ENCODE measurements around the gene PAX5. TPM values are rescaled to one million over a fixed set of nuclear protein-coding genes. Genes with fewer than 3 reads are reported as not detected.

Gene PAX5
- total RNA-seq, 1 donor from 2014 or later = 0.39 TPM

DNA sequence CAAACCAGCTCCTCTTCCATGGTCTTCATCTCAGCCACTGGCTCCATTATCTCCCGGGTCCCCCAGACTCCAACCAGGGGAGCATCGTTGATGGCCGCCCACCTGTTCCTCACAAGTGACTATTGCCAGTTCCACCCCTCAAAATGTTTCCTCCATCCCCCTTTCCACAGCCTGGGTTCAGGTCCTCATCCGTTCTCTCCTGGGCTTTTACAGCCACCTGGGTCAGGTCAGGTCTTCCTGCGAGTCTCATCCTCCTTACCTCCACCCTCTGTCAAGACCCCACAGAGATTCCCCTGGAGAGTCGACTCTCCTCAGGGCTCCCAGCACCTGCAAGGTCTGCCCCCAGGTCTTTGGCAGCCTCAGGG is 133.2 kb downstream of the PAX5 start:
- peaks cover 10% of the 10 kb centered on the region for H3K4me1 Mint-ChIP-seq (ENCODE audit: low read depth)
- intact Hi-C loops (cut with micrococcal nuclease) = no loop called here
- no peak overlapping the region for H3K27ac Mint-ChIP-seq
- H3K36me3 Mint-ChIP-seq (ENCODE audit: low read depth) = no peaks in the 10 kb centered on the region
- no peak for DNase-seq (ENCODE audit: low spot score)
- H3K27me3 Mint-ChIP-seq (ENCODE audit: insufficient read depth) = no peaks in the 10 kb centered on the region
- H3K9me3 Mint-ChIP-seq = no peaks in the 10 kb centered on the region
- no peak overlapping the region for H3K4me3 Mint-ChIP-seq

DNA sequence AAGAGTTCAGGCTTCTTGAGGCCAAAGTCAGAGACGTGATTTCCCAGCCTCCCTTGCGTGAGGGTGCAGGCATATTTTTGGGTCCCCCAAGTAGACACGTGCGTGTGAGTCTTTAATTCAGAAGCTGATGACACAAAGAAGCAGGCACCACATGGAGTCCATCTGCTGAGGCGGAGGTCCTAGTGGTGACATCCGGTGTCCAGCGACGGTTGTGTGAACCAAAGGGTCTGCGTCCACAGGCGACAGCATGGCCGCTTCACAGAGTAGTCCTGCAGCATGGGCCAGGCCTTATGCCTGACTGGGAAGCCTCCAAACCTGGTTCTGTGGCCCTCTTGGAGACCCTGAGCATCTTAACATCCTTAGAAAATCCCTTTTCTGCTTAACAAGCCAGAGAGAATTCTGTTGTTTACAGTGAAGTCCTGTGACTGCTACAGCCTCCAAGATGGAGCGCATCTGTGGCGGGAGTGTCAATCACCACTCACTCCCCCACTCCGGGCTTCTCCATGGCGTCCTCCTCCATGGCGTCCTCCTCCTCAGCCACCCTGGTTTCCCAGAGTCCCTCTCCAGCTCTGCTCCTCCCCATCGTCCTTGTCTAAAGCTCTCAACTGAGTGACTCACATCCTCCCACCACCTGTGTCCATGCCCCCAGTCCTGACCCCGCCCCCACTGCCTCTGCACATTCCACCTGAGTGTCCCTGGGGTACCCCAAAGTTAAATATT is 133.8 kb downstream of the PAX5 start:
- peaks cover 10% of the 10 kb centered on the region for H3K4me1 Mint-ChIP-seq (ENCODE audit: low read depth)
- intact Hi-C loops (cut with micrococcal nuclease) = no loop called here
- no peaks in the 10 kb centered on the region for H3K36me3 Mint-ChIP-seq (ENCODE audit: low read depth)
- no peak for DNase-seq (ENCODE audit: low spot score)
- H3K4me3 Mint-ChIP-seq = no peak overlapping the region
- no peaks in the 10 kb centered on the region for H3K9me3 Mint-ChIP-seq
- no peak overlapping the region for H3K27ac Mint-ChIP-seq
- no peaks in the 10 kb centered on the region for H3K27me3 Mint-ChIP-seq (ENCODE audit: insufficient read depth)

DNA sequence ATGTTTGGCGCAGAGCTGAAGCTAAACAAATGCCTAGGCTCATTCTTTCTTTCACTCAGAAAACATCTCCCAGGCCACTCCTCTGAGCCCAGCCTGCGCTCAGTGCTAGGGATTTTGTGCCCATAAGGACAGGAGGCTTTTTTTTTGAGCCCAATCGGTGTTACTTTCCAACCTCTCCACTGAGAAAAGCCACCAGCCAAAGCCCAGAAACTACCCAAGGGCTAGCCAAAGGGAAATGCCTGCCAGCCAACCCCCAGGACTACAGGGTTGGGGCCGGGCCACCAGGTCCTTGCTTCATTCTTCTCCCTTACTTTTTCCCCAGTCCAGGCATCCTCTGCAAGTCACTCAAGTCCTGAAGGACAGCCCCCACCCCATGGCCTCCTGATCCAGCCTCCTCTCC is 134.7 kb downstream of the PAX5 start:
- Mint-ChIP-seq H3K4me1 (ENCODE audit: low read depth) (peaks cover 10% of the 10 kb centered on the region), H3K27me3 (ENCODE audit: insufficient read depth) (no peaks in the 10 kb centered on the region), H3K36me3 (ENCODE audit: low read depth) (no peaks in the 10 kb centered on the region), H3K9me3 (no peaks in the 10 kb centered on the region), H3K4me3 (no peak overlapping the region), H3K27ac (no peak overlapping the region)
- intact Hi-C loops (cut with micrococcal nuclease) = no loop called here
- DNase-seq (ENCODE audit: low spot score) = no peak

DNA sequence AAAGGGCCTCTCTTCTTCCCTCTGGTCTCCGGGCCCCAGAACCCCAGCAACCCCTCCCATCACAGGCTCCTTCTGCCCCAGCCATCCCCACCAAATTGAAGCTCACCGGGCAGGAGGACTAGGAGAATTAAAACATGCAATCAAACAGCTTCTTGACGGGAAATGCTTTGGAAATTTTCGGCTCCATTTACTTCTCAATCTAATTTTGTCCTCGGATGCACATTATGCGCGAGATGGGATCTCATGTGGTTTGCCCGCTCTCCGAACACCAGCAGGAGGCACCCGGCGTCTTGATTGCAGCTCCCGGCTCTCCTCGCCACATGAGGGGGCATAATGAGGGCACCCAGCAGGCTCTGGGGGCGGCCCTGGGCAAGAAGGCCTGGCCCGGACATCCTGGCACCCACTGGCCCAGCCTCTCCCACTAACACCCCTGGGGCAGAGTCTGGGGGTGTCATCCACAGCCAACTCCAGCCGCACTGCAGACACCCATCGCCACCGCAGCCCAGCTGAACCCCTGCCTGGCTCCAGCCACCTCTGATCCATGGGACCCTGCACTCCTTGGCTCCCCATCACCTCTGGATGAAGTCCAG is 135.5 kb downstream of the PAX5 start:
- Mint-ChIP-seq H3K9me3 (no peaks in the 10 kb centered on the region), H3K27me3 (ENCODE audit: insufficient read depth) (no peaks in the 10 kb centered on the region), H3K4me3 (no peak overlapping the region), H3K27ac (no peak overlapping the region), H3K36me3 (ENCODE audit: low read depth) (no peaks in the 10 kb centered on the region), H3K4me1 (ENCODE audit: low read depth) (peaks cover 1% of the 10 kb centered on the region)
- intact Hi-C loops (cut with micrococcal nuclease) = no loop called here
- no peak for DNase-seq (ENCODE audit: low spot score)

DNA sequence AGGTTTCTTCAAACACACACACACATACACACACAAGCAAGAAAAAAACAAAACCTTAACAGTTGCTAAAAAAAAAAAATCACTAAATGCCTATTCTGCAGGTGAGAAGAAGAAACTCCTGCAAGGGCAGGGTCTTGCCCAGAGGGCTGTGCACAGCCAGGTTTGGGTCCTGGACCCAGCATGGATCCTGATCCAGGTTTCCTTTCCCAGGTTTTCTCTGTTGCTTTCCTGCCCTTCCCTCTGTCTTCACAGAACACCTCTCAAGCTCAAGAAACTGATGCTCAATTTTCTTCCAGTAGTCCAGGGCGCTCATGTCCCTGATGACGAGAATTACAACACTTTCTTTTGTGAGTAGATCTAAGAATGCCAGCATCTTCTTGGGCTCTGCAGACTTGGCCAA is 136.6 kb downstream of the PAX5 start:
- Mint-ChIP-seq H3K9me3 (no peaks in the 10 kb centered on the region), H3K4me3 (no peak overlapping the region), H3K27ac (no peak overlapping the region), H3K27me3 (ENCODE audit: insufficient read depth) (no peaks in the 10 kb centered on the region), H3K36me3 (ENCODE audit: low read depth) (no peaks in the 10 kb centered on the region), H3K4me1 (ENCODE audit: low read depth) (no peaks in the 10 kb centered on the region)
- intact Hi-C loops (cut with micrococcal nuclease) = no loop called here
- no peak for DNase-seq (ENCODE audit: low spot score)

DNA sequence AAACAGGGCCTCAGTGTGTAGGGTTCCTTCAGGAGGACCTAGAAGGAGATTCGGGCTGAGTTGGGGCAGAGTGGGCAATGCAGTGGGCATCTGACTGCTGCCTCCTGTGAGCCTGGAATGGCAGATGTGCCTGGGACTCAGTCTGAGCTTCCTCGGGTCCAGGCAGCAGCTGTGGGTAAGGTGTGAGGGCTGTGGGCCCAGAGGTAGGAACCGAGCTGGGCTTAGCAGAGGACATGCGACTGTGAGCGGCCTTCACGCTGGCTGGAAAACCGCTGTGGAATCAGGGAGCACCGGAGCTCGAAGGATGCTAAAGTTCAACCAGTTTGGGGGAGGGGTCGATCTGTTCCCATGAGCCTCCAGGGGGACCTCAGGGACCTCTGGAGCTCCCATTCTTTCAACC is 137.0 kb downstream of the PAX5 start:
- no peak overlapping the region for H3K27ac Mint-ChIP-seq
- DNase-seq (ENCODE audit: low spot score) = no peak
- H3K9me3 Mint-ChIP-seq = no peaks in the 10 kb centered on the region

DNA sequence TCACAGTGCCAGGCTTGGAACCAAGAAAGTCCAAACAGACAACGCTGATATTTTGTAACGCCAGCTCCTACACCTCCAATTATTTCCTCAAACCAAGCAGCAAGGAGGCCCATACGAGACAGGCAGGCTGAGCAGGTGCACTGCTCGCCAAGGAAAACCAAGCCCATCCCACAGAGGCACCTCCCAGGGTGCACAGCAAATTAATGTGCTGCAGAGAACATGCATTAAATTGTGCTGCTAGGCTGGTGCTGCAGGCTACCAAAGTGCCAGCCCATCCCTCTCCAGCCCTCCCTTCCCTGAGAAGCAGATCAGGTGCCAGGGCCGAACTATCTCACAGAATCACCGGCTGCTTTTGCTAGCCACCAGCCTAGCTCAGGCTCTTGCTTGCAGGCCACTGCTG is 137.8 kb downstream of the PAX5 start:
- Mint-ChIP-seq H3K36me3 (ENCODE audit: low read depth) (no peaks in the 10 kb centered on the region), H3K9me3 (no peaks in the 10 kb centered on the region)
- intact Hi-C loops (cut with micrococcal nuclease) = no loop called here

More for the DNA sequence above, 137.0 kb downstream of the PAX5 start:
- H3K4me1 Mint-ChIP-seq (ENCODE audit: low read depth) = no peaks in the 10 kb centered on the region
- no peaks in the 10 kb centered on the region for H3K36me3 Mint-ChIP-seq (ENCODE audit: low read depth)
- intact Hi-C loops (cut with micrococcal nuclease) = no loop called here
- H3K27me3 Mint-ChIP-seq (ENCODE audit: insufficient read depth) = no peaks in the 10 kb centered on the region
- H3K4me3 Mint-ChIP-seq = no peak overlapping the region

DNA sequence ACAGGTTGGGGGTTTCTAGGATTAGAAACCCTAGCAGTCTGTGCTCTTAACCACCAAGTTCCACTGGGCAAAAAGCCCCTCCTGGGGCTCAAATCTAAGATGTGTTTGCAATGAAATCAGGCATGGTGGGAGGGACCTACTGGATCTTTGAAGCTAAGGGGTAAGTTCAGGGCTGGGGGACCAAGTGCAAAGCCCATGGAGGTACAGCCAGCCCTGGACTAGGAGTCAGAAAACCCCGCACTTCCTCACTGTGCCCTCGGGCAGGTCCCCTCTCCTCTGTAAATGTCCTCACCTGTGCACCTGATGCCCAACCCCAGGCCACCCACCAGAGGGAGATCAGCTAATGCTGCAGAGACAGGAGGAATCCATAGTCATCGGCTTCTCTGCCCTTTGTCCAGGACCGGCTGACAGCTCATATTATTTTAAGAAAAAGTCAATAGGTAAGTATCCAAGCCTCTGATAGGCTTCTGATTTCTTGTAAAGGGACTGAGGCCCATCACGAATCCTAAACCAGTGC is 138.3 kb downstream of the PAX5 start:
- intact Hi-C loops (cut with micrococcal nuclease) = no loop called here
- H3K27me3 Mint-ChIP-seq (ENCODE audit: insufficient read depth) = no peaks in the 10 kb centered on the region
- H3K27ac Mint-ChIP-seq = no peak overlapping the region
- H3K9me3 Mint-ChIP-seq = no peaks in the 10 kb centered on the region
- no peak for DNase-seq (ENCODE audit: low spot score)
- no peak overlapping the region for H3K4me3 Mint-ChIP-seq
- no peaks in the 10 kb centered on the region for H3K4me1 Mint-ChIP-seq (ENCODE audit: low read depth)
- no peaks in the 10 kb centered on the region for H3K36me3 Mint-ChIP-seq (ENCODE audit: low read depth)

More for the DNA sequence above, 137.8 kb downstream of the PAX5 start:
- H3K27ac Mint-ChIP-seq = no peak overlapping the region
- no peaks in the 10 kb centered on the region for H3K4me1 Mint-ChIP-seq (ENCODE audit: low read depth)
- H3K27me3 Mint-ChIP-seq (ENCODE audit: insufficient read depth) = no peaks in the 10 kb centered on the region
- no peak overlapping the region for H3K4me3 Mint-ChIP-seq
- no peak for DNase-seq (ENCODE audit: low spot score)

DNA sequence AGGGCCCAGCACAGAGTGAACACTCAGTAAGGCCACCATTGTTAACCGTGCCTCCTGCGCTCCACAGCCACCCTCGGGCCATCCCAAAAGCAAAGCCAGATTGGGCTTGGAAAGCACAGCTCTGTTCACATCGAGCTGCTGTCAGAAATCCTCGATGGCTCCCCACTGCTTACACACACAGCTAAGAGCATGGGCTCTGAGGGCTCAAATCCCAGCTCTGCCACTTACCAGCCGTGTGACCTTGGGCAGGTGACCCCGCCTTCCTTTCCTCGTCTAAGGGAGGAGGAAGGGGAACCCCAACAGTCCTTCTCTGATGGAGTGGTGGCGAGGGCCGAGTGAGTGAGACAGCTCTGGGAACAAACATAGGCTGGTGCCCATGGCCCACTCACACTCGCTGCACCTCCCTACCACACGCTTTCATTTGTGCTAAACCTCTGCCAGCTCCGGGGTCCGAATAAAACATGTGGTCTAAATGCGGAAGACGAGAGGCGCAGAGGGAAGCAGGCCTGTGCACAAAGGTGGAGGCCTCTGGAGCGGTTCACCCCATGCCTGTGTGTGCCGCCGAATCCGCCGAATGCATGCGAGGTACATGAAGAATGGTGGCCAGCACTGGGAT is 139.3 kb downstream of the PAX5 start:
- intact Hi-C loops (cut with micrococcal nuclease) = no loop called here
- no peak overlapping the region for H3K4me3 Mint-ChIP-seq

DNA sequence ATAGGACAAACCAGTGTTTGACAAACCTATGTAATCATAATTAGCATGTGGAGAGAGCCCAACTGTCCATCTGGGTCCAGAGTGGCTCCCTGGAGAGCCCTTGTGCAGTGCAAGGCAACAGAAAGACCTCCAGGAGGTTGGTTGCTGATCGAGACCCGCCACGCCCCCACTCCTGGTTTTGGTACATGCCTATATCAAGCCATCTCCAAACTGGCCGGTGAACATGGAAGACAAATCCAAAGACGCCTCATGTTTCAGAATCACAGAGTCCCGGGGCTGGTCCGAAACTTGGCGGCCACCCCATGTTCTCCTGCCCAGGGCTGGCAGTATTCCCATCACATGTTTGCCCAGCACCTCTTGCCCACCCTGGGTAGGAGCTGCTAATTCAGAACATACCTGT is 140.2 kb downstream of the PAX5 start:
- H3K27ac Mint-ChIP-seq = no peak overlapping the region
- no peaks in the 10 kb centered on the region for H3K4me1 Mint-ChIP-seq (ENCODE audit: low read depth)
- no peaks in the 10 kb centered on the region for H3K36me3 Mint-ChIP-seq (ENCODE audit: low read depth)
- H3K4me3 Mint-ChIP-seq = no peak overlapping the region
- no peak for DNase-seq (ENCODE audit: low spot score)
- H3K27me3 Mint-ChIP-seq (ENCODE audit: insufficient read depth) = peaks cover 8% of the 10 kb centered on the region
- no peaks in the 10 kb centered on the region for H3K9me3 Mint-ChIP-seq
- intact Hi-C loops (cut with micrococcal nuclease) = no loop called here

More for the DNA sequence above, 139.3 kb downstream of the PAX5 start:
- Mint-ChIP-seq H3K36me3 (ENCODE audit: low read depth) (no peaks in the 10 kb centered on the region), H3K27ac (no peak overlapping the region), H3K4me1 (ENCODE audit: low read depth) (no peaks in the 10 kb centered on the region), H3K9me3 (no peaks in the 10 kb centered on the region), H3K27me3 (ENCODE audit: insufficient read depth) (peaks cover 2% of the 10 kb centered on the region)
- DNase-seq (ENCODE audit: low spot score) = no peak

DNA sequence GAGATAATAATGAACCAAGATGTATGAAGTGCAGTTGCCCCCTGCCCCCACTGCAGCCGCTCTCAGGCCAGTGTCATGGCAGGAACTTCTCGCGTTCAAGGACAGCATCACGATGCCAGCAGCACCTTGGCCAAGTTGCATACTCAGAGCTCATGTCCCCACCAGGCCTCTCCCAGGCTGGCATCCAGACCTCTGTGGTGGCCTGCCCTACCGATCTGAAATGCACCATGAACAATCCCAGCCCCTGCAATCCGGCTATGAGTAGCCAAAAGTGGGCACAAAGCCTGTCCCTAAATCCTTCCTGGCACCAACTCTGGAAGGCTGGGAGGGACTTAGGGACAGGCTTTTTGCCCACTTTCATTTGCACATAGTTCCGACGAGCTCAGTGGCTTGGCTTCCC is 140.9 kb downstream of the PAX5 start:
- Mint-ChIP-seq H3K4me1 (ENCODE audit: low read depth) (no peaks in the 10 kb centered on the region), H3K36me3 (ENCODE audit: low read depth) (no peaks in the 10 kb centered on the region), H3K27ac (no peak overlapping the region), H3K9me3 (no peaks in the 10 kb centered on the region), H3K27me3 (ENCODE audit: insufficient read depth) (peaks cover 8% of the 10 kb centered on the region), H3K4me3 (no peak overlapping the region)
- intact Hi-C loops (cut with micrococcal nuclease) = no loop called here
- DNase-seq (ENCODE audit: low spot score) = no peak

DNA sequence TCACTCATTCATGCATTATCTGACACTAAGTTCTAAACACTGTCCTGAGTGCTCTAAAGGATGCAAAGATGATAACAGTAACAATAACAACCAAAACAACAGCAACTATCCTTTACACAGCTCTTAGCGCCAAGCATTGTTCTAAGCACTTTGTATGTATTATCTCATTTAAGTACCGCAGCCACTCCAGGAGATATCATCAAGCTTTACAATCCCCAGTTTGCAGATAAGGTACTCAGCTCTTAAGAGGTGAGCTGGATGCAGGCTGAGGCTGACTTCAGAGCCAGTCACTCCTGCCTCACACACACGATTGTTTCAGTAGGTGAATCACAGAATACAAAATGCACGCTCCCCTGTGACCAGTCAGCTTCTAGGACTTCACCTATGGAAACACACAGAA is 141.8 kb downstream of the PAX5 start:
- Mint-ChIP-seq H3K9me3 (no peaks in the 10 kb centered on the region), H3K27me3 (ENCODE audit: insufficient read depth) (peaks cover 8% of the 10 kb centered on the region), H3K27ac (no peak overlapping the region), H3K4me3 (no peak overlapping the region), H3K4me1 (ENCODE audit: low read depth) (no peaks in the 10 kb centered on the region), H3K36me3 (ENCODE audit: low read depth) (no peaks in the 10 kb centered on the region)
- no peak for DNase-seq (ENCODE audit: low spot score)
- intact Hi-C loops (cut with micrococcal nuclease) = no loop called here

DNA sequence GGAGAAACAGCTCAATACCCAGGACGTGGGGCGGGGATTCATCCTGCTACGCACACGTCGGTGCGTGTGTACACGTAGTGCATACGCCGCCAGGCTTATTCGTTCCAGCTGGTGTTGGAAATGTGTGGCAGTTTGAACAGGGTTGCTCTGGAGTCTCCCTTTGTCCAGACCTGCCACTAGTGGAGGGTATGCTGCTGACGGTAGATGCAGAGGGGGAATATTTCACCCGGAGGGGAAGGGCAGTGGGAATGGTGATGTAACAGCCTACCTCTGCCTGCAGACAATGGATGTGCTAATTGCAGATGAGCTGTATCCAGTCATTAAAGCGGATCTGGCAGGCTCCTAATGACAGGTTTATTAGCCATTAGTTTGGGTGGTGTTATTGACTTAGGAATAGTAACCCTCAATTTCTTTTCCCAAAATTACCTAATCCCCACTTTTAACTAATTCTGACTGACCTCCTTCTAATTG is 142.7 kb downstream of the PAX5 start:
- no peak overlapping the region for H3K4me3 Mint-ChIP-seq
- no peak for DNase-seq (ENCODE audit: low spot score)
- peaks cover 8% of the 10 kb centered on the region for H3K27me3 Mint-ChIP-seq (ENCODE audit: insufficient read depth)
- H3K36me3 Mint-ChIP-seq (ENCODE audit: low read depth) = no peaks in the 10 kb centered on the region
- H3K27ac Mint-ChIP-seq = no peak overlapping the region
- H3K4me1 Mint-ChIP-seq (ENCODE audit: low read depth) = no peaks in the 10 kb centered on the region
- intact Hi-C loops (cut with micrococcal nuclease) = no loop called here
- no peaks in the 10 kb centered on the region for H3K9me3 Mint-ChIP-seq

All from activated T-helper 1 cell treated with anti-CD3 and anti-CD28 coated beads, Interleukin-12 subunit alpha, Interleukin-12 subunit beta, Interleukin-2, Interleukin-4 antibody, amounts not matched to agents 30 ng/mL and 10 ng/mL and 1 ng/mL, durations not matched to agents 14 hours and 24 hours and 36 hours (primary cell).